Thymus (tissue), 11 donors: Measurements from ENCODE around the gene EIF4G2. TPM values are rescaled to one million over a fixed set of nuclear protein-coding genes. Genes with fewer than 3 reads are reported as not detected.

ENCODE experiments used
- DNase-seq, 9 donors: peaks; one replicate each; pipeline ENCODE4 v3.0.0-alpha.2; 2013; ENCODE audit warnings: low spot score in 9 of 9, low read depth in 6 of 9, missing footprints in 1 of 9
- H3K27ac ChIP-seq, 2 donors: one replicate each; pipeline ENCODE4 v1.5.1; 2013; ENCODE audit warnings: control low read depth in 1 of 2, low read depth in 1 of 2, low read length in 1 of 2, mild to moderate bottlenecking in 1 of 2, moderate library complexity in 1 of 2
- H3K27me3 ChIP-seq, 2 donors: one replicate each; pipeline ENCODE4 v1.5.1; 2013; ENCODE audit warnings: low read length in 1 of 2; ENCODE audit not compliant: control insufficient read depth in 2 of 2, insufficient read depth in 1 of 2
- H3K36me3 ChIP-seq, 2 donors: one replicate each; pipeline ENCODE4 v1.5.1; 2013; ENCODE audit warnings: low read length in 1 of 2, mild to moderate bottlenecking in 1 of 2, moderate library complexity in 1 of 2; ENCODE audit not compliant: control insufficient read depth in 2 of 2, insufficient read depth in 2 of 2
- H3K4me1 ChIP-seq, 2 donors: one replicate each; pipeline ENCODE4 v1.5.1; 2013; ENCODE audit warnings: low read length in 2 of 2; ENCODE audit not compliant: control insufficient read depth in 2 of 2, insufficient read depth in 2 of 2
- H3K4me3 ChIP-seq, 2 donors: one replicate each; pipeline ENCODE4 v1.5.1; 2013; ENCODE audit warnings: low read length in 2 of 2, control low read depth in 1 of 2, mild to moderate bottlenecking in 1 of 2
- H3K9me3 ChIP-seq, 2 donors: one replicate each; pipeline ENCODE4 v1.5.1; 2013; ENCODE audit warnings: low read length in 1 of 2, mild to moderate bottlenecking in 1 of 2; ENCODE audit not compliant: control insufficient read depth in 2 of 2, insufficient read depth in 1 of 2
- WGBS: extraction: QIAGEN DNeasy Blood & Tissue Kit; methylation state at CpG from one replicate; pipeline ENCODE4 v1.1.7; 2013; 5-methylcytosine and 5-hydroxymethylcytosine counted together
- polyA plus RNA-seq: library from polyadenylated mRNA; stranded (reverse); fragments of 200-250 nt; gene quantifications from one replicate; pipeline ENCODE4 v1.2.3, GENCODE V29; 2013
- total RNA-seq: library from RNA; stranded (reverse); fragments of 120-200 nt; gene quantifications from one replicate; pipeline ENCODE4 v1.2.4, GENCODE V29; 2013
- donor health status: healthy.

The EIF4G2 gene
- total and polyA plus RNA-seq, 2 donors, result 391 to 531 TPM

DNA sequence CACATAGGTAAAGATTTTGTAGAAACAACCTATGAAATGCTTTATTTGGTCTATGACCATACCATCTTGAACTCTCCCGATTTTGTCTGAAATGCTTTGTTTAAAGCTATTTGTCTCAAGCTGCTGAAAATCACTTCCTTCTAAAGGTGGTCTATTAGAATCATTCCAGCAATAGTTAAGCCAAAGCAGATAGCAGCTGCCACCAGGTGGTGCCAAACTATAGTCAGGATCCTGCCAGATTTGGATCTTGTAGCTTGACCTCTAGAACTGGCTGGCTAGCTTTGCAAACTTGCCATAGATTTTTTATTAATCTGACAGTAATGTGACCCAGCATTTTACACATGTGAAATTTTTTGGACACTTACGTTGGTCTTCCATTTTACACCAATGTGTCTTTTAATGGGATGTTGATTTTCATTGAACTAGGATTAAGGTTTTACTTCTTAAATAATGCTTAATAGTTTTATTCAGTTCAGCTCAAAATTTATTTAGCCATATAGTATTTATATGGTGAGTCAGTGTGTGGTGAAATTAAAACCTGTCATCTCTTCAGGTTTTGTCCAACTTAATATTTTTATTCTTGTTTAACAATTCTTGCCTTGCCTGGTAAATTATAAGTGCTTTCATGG, 38.0 kb downstream of the EIF4G2 start:
- H3K27ac ChIP-seq, result no peak overlapping the region
- WGBS, result 82% methylated on average over 2 of the region's 2 CpGs
- H3K27me3 ChIP-seq, result no peaks in the 10 kb centered on the region
- H3K4me1 ChIP-seq, result no peaks in the 10 kb centered on the region
- peaks cover 32 to 72% of the 10 kb centered on the region in 2 donors for H3K36me3 ChIP-seq
- DNase-seq, result peak in 3 of 9 donors; percentile 3 to 42 (median 28)
- no peaks in the 10 kb centered on the region for H3K9me3 ChIP-seq
- H3K4me3 ChIP-seq, result no peak overlapping the region

DNA sequence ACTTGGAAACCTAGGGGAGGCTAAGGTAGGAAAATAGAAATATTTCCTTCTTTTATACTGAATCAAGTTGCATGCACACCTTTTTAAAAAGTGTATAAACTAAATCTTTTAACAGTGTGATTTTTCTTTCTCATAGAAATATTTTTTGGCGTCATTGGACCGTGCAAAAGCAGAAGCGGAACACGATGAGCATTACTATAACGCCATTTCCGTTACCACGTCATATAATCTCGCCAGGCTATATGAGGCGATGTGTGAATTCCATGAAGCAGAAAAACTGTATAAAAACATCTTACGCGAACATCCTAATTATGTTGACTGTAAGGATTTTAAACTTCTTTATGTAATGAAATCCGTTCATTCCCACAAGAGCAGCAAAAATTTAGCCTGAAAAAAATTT, 44.3 kb downstream of the EIF4G2 start:
- DNase-seq, result no peak
- Histone ChIP-seq H3K9me3 (no peaks in the 10 kb centered on the region), H3K27me3 (no peaks in the 10 kb centered on the region), H3K4me3 (no peak overlapping the region), H3K27ac (no peak overlapping the region), H3K36me3 (peaks cover 38 to 76% of the 10 kb centered on the region in 2 donors), H3K4me1 (no peaks in the 10 kb centered on the region)
- WGBS, result 98% methylated on average over 12 of the region's 12 CpGs

DNA sequence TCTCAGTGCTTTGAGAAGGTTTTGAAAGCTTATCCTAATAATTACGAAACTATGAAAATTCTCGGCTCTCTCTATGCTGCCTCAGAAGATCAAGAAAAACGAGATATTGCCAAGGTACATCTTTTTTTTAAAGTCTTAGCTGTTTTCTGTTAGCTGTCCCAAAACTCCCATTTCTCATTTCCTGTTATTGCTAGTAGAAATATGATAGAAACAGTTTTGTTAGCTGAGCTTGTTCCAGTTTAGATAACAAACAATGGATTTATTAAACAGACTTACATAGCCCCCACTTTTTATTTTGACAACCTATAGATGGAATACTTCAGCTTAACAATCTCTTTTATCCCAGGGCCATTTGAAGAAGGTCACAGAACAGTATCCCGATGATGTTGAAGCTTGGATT, 45.0 kb downstream of the EIF4G2 start:
- Histone ChIP-seq H3K4me3 (no peak overlapping the region), H3K27me3 (no peaks in the 10 kb centered on the region), H3K36me3 (peaks cover 38 to 79% of the 10 kb centered on the region in 2 donors), H3K4me1 (no peaks in the 10 kb centered on the region), H3K9me3 (no peaks in the 10 kb centered on the region), H3K27ac (no peak overlapping the region)
- WGBS, result 97% methylated on average over 4 of the region's 4 CpGs
- DNase-seq, result no peak

DNA sequence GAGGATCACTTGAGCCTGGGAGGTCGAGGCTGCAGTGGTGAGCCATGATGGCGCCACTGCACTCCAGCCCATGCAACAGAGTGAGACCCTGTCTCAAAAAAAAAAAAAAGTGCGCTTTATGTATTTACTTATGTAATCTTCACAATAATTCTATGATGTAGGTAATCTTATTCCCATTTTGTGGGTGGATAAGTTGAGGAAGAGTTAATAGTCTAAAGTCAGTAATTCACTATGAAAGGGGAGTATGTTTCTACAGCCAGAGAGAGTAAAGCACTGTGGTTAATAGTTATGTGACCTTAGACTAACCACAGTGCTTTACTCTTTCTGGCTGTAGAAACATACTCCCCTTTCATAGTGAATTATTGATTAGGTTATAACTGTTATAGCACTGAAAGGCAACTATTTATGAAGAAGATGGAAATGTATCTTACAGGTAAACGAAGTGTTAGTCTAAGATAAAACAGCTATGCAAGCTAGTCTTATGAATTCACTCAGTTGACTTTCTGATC, 45.8 kb downstream of the EIF4G2 start:
- Histone ChIP-seq H3K9me3 (no peaks in the 10 kb centered on the region), H3K4me1 (no peaks in the 10 kb centered on the region), H3K4me3 (no peak overlapping the region), H3K27me3 (no peaks in the 10 kb centered on the region), H3K27ac (no peak overlapping the region), H3K36me3 (peaks cover 42 to 85% of the 10 kb centered on the region in 2 donors)
- WGBS, result 99% methylated on average over 4 of the region's 4 CpGs
- DNase-seq, result no peak

DNA sequence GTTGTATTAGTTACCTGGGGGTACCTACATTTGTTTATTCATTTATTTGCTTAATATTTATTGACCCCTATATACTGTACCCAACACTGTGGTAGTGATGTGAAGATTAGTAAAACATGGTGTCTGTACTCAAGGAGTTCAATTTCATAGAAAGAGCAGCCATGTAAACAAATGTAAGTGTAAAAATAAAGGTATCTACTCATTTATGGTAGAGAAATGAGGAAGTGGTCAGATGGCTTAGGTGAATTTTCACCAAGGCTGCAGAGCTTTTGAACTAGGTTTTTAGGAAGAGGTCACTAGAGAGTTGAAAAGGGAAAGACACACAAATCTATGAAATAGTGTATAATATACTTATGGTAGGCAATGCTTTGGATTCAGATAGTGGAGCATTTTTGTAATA, 46.5 kb downstream of the EIF4G2 start:
- no peak overlapping the region for H3K4me3 ChIP-seq
- DNase-seq, result no peak
- H3K36me3 ChIP-seq, result peaks cover 48 to 88% of the 10 kb centered on the region in 2 donors
- H3K9me3 ChIP-seq, result no peaks in the 10 kb centered on the region
- H3K27me3 ChIP-seq, result no peaks in the 10 kb centered on the region
- no peaks in the 10 kb centered on the region for H3K4me1 ChIP-seq
- H3K27ac ChIP-seq, result no peak overlapping the region

DNA sequence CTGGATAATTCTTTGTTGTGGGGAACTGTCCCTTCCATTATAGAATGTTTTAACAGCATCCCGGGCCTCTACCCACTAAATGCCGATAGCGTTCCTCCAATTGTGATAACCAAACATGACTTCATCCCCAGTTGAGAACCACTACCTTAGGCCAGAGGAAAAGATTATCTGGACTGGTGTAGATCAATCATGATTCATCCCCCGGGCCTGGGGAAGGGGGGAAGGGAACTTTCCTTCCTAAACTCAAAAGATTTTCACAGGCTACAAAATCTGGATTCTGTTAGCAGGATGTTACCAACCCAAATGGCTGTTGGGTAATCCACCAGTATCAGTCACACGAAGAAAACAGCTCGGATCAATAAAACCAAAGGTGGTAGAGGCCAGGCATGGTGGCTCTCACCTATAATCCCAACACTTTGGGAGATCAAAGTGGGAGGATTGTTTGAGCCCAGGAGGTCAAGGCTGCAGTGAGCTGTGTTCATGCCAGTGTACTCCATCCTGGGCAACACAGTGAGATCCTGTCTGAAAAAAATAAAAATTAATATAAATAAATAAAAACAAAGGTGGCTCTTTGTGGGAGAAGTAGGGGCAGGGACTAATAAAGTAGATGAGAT, 47.5 kb downstream of the EIF4G2 start:
- H3K4me3 ChIP-seq, result no peak overlapping the region

DNA sequence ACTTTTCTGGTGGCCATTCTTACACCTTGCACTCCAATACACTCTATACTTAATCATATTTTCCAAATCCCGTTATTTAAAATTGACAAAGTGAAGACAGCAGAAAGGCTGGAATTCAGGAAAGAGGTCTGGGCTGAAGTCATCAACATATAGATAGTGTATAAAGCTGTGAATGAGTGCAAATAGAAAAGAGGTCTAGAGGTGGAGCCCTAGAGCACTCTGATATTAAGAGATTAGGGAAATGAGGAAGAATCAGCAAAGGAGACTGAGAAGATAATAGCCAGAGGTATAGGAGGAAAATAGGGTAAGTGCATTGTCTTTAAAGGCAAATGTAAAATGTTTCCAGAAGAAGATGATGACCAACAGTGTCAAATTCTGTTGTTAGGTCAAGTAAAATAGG, 49.8 kb downstream of the EIF4G2 start:
- no peak overlapping the region for H3K27ac ChIP-seq
- H3K36me3 ChIP-seq, result peaks cover 41 to 80% of the 10 kb centered on the region in 2 donors
- H3K4me1 ChIP-seq, result no peaks in the 10 kb centered on the region
- 97% methylated on average over 1 of the region's 1 CpG for WGBS
- no peak for DNase-seq
- H3K9me3 ChIP-seq, result no peaks in the 10 kb centered on the region
- no peak overlapping the region for H3K4me3 ChIP-seq
- no peaks in the 10 kb centered on the region for H3K27me3 ChIP-seq

More for the DNA sequence above, 47.5 kb downstream of the EIF4G2 start:
- H3K27me3 ChIP-seq, result no peaks in the 10 kb centered on the region
- no peak overlapping the region for H3K27ac ChIP-seq
- DNase-seq, result no peak
- H3K36me3 ChIP-seq, result peaks cover 54 to 87% of the 10 kb centered on the region in 2 donors
- no peaks in the 10 kb centered on the region for H3K4me1 ChIP-seq
- 99% methylated on average over 6 of the region's 6 CpGs for WGBS
- H3K9me3 ChIP-seq, result no peaks in the 10 kb centered on the region

DNA sequence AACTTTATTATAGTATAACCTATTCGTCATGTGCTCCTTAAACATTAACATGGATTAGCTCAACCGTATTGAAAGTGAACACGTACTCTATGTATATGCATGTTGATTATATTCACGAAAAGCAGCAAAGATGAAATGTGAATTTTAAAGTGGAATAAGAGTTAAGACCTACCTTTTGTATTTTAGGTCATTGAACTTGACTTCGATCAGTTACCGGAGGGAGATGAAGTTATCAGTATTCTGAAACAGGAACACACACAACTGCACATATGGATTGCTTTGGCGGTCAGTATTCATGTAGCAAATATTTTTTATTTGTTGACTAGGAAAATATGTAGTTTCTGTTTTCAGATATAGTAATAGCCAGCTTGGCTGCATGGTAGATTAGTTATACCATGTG, 56.2 kb downstream of the EIF4G2 start:
- DNase-seq, result no peak
- peaks cover 12 to 32% of the 10 kb centered on the region in 2 donors for H3K36me3 ChIP-seq
- H3K9me3 ChIP-seq, result no peaks in the 10 kb centered on the region
- H3K4me1 ChIP-seq, result peaks cover 0 to 11% of the 10 kb centered on the region in 2 donors
- WGBS, result 98% methylated on average over 7 of the region's 7 CpGs
- H3K4me3 ChIP-seq, result no peak overlapping the region
- H3K27me3 ChIP-seq, result no peaks in the 10 kb centered on the region
- no peak overlapping the region for H3K27ac ChIP-seq

DNA sequence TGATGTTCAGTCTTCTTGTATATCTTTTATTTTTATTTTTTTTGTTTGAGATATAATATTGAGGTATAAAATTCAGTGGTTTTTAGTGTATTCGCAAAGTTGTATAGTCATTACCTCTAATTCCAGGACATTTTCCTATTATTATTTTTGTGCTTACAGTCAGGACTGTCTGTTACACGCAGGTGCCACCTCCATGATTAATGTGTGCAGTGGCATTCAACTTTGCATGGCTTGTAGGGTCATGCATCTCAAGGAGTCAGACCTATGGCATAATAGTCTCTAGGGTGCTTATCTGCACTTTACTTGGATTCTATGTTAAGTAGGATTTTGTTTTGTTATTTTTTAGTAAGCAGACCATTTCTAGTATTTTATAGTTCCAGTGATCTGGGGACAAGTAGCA, 56.7 kb downstream of the EIF4G2 start:
- no peak overlapping the region for H3K27ac ChIP-seq
- H3K27me3 ChIP-seq, result no peaks in the 10 kb centered on the region
- H3K36me3 ChIP-seq, result peaks cover 8 to 28% of the 10 kb centered on the region in 2 donors
- H3K9me3 ChIP-seq, result no peaks in the 10 kb centered on the region
- 44% methylated on average over 2 of the region's 2 CpGs for WGBS
- peak overlapping the region; percentile 76 to 96 for H3K4me3 ChIP-seq
- peaks cover 0 to 11% of the 10 kb centered on the region in 2 donors for H3K4me1 ChIP-seq
- no peak for DNase-seq
